ENCODE measurements around the gene TMEM51. TPM values are rescaled to one million over a fixed set of nuclear protein-coding genes. Genes with fewer than 3 reads are reported as not detected.

TMEM51 gene
- total RNA-seq, 2 donors from 2014 or later: 12.1 TPM

DNA sequence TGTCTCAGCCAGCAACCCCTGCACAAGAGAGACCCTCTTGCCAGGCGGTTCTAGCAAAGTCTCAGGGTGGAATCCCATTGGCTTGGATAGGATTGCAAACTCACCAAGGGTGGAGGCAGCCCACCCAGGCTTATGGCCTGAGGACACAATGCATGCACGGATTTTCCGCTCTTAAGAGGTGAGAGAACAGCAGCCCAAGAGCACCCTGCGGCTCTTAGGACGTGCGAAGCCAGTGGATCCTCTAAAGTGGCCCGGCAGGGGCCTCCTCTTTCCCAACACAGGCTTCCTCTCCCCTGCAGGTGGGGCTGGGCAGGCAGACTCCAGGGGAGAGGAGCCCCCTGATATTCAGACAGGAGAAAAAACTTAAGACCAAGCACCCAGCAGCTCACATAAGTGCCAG is 31.2 kb upstream of the TMEM51 start:
- no peak for DNase-seq
- no peak overlapping the region for H3K9ac ChIP-seq (ENCODE audit: extremely low read depth, low read length, poor library complexity, severe bottlenecking)
- no peak overlapping the region for H3K4me3 ChIP-seq (ENCODE audit: low read length)
- H3K36me3 ChIP-seq (ENCODE audit: control insufficient read depth, insufficient read depth, low read length): no peaks in the 10 kb centered on the region
- H3K27me3 ChIP-seq (ENCODE audit: control insufficient read depth, insufficient read depth, low read length, poor library complexity, severe bottlenecking): no peaks in the 10 kb centered on the region
- Mint-ChIP-seq H3K36me3 (ENCODE audit: low read depth) (no peaks in the 10 kb centered on the region), H3K4me1 (peaks cover 2% of the 10 kb centered on the region), H3K27ac (no peak overlapping the region), H3K27me3 (ENCODE audit: insufficient read depth) (peaks cover 3% of the 10 kb centered on the region), H3K9me3 (no peaks in the 10 kb centered on the region), H3K4me3 (no peak overlapping the region)
- no peak overlapping the region for H3K27ac ChIP-seq (ENCODE audit: low read depth, low read length)
- H3K4me1 ChIP-seq (ENCODE audit: control insufficient read depth, insufficient read depth, low read length): no peaks in the 10 kb centered on the region
- whole genome bisulfite sequencing, 2 experiments (ENCODE audit: insufficient coverage in 1 of 2, insufficient read length in 1 of 2): 74 to 79% methylated on average over 6 to 7 of the region's 7 CpGs
- no peaks in the 10 kb centered on the region for H3K9me3 ChIP-seq (ENCODE audit: control insufficient read depth, low read length)
- TF ChIP-seq, protein P1, sequence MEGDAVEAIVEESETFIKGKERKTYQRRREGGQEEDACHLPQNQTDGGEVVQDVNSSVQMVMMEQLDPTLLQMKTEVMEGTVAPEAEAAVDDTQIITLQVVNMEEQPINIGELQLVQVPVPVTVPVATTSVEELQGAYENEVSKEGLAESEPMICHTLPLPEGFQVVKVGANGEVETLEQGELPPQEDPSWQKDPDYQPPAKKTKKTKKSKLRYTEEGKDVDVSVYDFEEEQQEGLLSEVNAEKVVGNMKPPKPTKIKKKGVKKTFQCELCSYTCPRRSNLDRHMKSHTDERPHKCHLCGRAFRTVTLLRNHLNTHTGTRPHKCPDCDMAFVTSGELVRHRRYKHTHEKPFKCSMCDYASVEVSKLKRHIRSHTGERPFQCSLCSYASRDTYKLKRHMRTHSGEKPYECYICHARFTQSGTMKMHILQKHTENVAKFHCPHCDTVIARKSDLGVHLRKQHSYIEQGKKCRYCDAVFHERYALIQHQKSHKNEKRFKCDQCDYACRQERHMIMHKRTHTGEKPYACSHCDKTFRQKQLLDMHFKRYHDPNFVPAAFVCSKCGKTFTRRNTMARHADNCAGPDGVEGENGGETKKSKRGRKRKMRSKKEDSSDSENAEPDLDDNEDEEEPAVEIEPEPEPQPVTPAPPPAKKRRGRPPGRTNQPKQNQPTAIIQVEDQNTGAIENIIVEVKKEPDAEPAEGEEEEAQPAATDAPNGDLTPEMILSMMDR (conservative IDR thresholded peaks at IDR 0.05): no peak

DNA sequence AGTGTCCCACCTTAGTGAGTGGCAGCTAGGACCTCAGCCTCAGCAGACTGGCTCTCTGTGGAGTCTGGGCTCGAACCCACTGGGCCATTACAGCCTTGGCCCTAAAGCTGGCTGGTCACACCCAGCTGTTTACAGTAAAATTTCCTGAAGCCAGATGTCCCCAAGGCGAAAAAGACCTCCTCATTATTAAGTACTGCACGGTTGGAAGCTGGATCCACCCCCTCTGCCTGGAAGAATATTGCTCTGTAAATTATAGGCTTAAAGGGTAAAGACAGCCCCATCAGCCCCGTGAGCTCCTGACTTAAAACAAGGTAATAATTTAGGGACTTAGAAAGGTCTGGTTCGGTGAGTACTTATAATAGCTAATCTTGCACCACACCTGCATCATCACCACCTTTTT is 30.3 kb upstream of the TMEM51 start:
- no peaks in the 10 kb centered on the region for H3K36me3 ChIP-seq (ENCODE audit: control insufficient read depth, insufficient read depth, low read length)
- peaks cover 3% of the 10 kb centered on the region for H3K27me3 Mint-ChIP-seq (ENCODE audit: insufficient read depth)
- H3K27ac Mint-ChIP-seq: no peak overlapping the region
- H3K9ac ChIP-seq (ENCODE audit: extremely low read depth, low read length, poor library complexity, severe bottlenecking): no peak overlapping the region
- no peaks in the 10 kb centered on the region for H3K36me3 Mint-ChIP-seq (ENCODE audit: low read depth)
- H3K4me3 Mint-ChIP-seq: no peak overlapping the region
- no peaks in the 10 kb centered on the region for H3K27me3 ChIP-seq (ENCODE audit: control insufficient read depth, insufficient read depth, low read length, poor library complexity, severe bottlenecking)
- TF ChIP-seq, protein P1 (conservative IDR thresholded peaks at IDR 0.05): no peak
- no peaks in the 10 kb centered on the region for H3K9me3 ChIP-seq (ENCODE audit: control insufficient read depth, low read length)
- peaks cover 2% of the 10 kb centered on the region for H3K4me1 Mint-ChIP-seq
- DNase-seq: no peak
- no peaks in the 10 kb centered on the region for H3K9me3 Mint-ChIP-seq
- no peak overlapping the region for H3K27ac ChIP-seq (ENCODE audit: low read depth, low read length)
- 83 to 86% methylated on average over 1 to 5 of the region's 5 CpGs for WGBS, 2 experiments (ENCODE audit: insufficient coverage in 1 of 2, insufficient read length in 1 of 2)
- H3K4me1 ChIP-seq (ENCODE audit: control insufficient read depth, insufficient read depth, low read length): no peaks in the 10 kb centered on the region
- H3K4me3 ChIP-seq (ENCODE audit: low read length): no peak overlapping the region

DNA sequence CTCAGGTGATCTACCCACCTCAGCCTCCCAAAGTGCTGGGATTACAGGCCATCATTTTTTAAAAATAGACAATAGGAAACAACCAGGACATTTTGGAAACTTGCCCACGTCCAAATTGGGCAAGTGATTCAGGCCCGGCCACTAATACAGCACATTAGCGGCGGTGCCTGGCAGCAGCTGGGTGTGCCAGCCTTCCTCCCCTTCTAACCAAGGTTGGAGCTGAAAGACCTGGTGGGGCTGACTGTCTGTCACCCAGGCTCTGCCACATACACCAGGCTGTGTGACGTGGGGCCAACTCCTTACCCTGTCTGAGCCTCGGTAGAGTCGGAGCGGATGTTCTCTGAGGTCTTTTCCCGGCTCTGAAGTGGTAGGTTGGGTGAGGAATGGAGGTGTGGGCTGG is 29.6 kb upstream of the TMEM51 start:
- Histone ChIP-seq H3K9me3 (ENCODE audit: control insufficient read depth, low read length) (no peaks in the 10 kb centered on the region), H3K27me3 (ENCODE audit: control insufficient read depth, insufficient read depth, low read length, poor library complexity, severe bottlenecking) (no peaks in the 10 kb centered on the region), H3K4me3 (ENCODE audit: low read length) (no peak overlapping the region), H3K27ac (ENCODE audit: low read depth, low read length) (no peak overlapping the region), H3K36me3 (ENCODE audit: control insufficient read depth, insufficient read depth, low read length) (no peaks in the 10 kb centered on the region), H3K4me1 (ENCODE audit: control insufficient read depth, insufficient read depth, low read length) (no peaks in the 10 kb centered on the region), H3K9ac (ENCODE audit: extremely low read depth, low read length, poor library complexity, severe bottlenecking) (no peak overlapping the region)
- Mint-ChIP-seq H3K36me3 (ENCODE audit: low read depth) (no peaks in the 10 kb centered on the region), H3K4me3 (no peak overlapping the region), H3K27me3 (ENCODE audit: insufficient read depth) (peaks cover 3% of the 10 kb centered on the region), H3K27ac (no peak overlapping the region), H3K4me1 (peaks cover 2% of the 10 kb centered on the region), H3K9me3 (peaks cover 3% of the 10 kb centered on the region)
- 93 to 96% methylated on average over 4 to 9 of the region's 9 CpGs for WGBS, 2 experiments (ENCODE audit: insufficient coverage in 1 of 2, insufficient read length in 1 of 2)
- DNase-seq: no peak
- TF ChIP-seq, protein P1 (conservative IDR thresholded peaks at IDR 0.05): no peak
